ENCODE measurements around the gene SEC11C. TPM values are rescaled to one million over a fixed set of nuclear protein-coding genes. Genes with fewer than 3 reads are reported as not detected.

SEC11C gene
- total and polyA plus RNA-seq, 2 of the 8 experiments (the other 6 are each of a cell fraction or from before 2014, with no cell fraction given): 27.1 to 59.3 TPM

DNA sequence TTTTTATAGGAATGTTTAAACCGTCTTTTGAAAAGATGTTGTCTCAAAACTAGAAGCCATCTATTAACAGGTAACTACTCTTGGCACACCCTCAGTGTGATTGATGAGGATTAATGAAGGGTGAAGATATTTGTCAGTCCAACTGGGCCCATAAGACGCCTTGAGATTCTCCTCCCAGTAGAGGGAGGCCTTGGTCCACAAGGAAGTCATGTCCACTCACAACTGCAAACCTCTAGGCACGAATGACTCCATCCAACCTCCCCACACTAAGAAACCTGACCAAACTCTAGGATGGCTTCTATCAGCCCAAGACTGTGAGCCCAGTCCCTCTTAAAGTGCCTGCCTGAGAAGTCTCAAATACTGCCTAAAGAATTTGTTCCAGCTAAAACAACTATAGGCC is 61.1 kb downstream of the SEC11C start:
- Histone ChIP-seq H2BK120ac (replicated peaks; ENCODE audit: low read depth, low read length) (no peak overlapping the region), H3K18ac (ENCODE audit: extremely low read depth, low read length) (no peak overlapping the region; the same call in 1 of the 2 replicates), H3K14ac (ENCODE audit: insufficient read length) (no peak overlapping the region), H4K5ac (ENCODE audit: insufficient read length, low read depth, low read length) (no peak overlapping the region), H4K91ac (replicated peaks; ENCODE audit: insufficient read length, low read length) (no peak overlapping the region), H4K8ac (ENCODE audit: extremely low read depth, insufficient read depth, low read length) (no peak overlapping the region), H4K20me1 (replicated peaks in 1 of 2; ENCODE audit: control insufficient read depth in 1 of 2, insufficient read depth in 2 of 2, low read length in 2 of 2) (no peaks in the 10 kb centered on the region), H3K27me3 (replicated peaks in 1 of 4; ENCODE audit: control insufficient read depth in 3 of 4, extremely low read depth in 1 of 4, insufficient read depth in 3 of 4, low read length in 3 of 4) (no peaks in the 10 kb centered on the region), H3K36me3 (ENCODE audit: control insufficient read depth in 2 of 4, insufficient read depth in 4 of 4, low read length in 3 of 4) (no peaks in the 10 kb centered on the region), H3K9ac (replicated peaks in 1 of 4; ENCODE audit: extremely low read depth in 1 of 4, low read depth in 3 of 4, low read length in 3 of 4) (no peak overlapping the region), H3K79me1 (ENCODE audit: low read depth, low read length) (no peaks in the 10 kb centered on the region), H3K4me1 (replicated peaks in 1 of 4; ENCODE audit: control insufficient read depth in 3 of 4, insufficient read depth in 4 of 4, low read length in 3 of 4) (no peaks in the 10 kb centered on the region; a peak in 2 of 7 replicates), H3K23ac (ENCODE audit: insufficient read length) (no peak overlapping the region), H3K56ac (replicated peaks; ENCODE audit: insufficient read length, low read depth, low read length) (no peak overlapping the region), H3K4me2 (ENCODE audit: insufficient read depth in 1 of 2, low read depth in 2 of 2, low read length in 2 of 2) (no peak overlapping the region), H2BK12ac (ENCODE audit: low read depth, low read length) (no peak overlapping the region), H2AK5ac (ENCODE audit: low read depth, low read length) (no peak overlapping the region), H3K9me3 (ENCODE audit: insufficient read depth in 2 of 2, low read depth in 1 of 2, low read length in 1 of 2) (no peaks in the 10 kb centered on the region), H3K27ac (ENCODE audit: low read depth, low read length) (no peak overlapping the region), H2BK5ac (ENCODE audit: low read depth, low read length) (no peak overlapping the region), H2AFZ (ENCODE audit: low read length) (no peak overlapping the region), H2BK15ac (ENCODE audit: low read length) (no peak overlapping the region), H3K4me3 (ENCODE audit: extremely low read depth in 1 of 4, insufficient read depth in 2 of 4, low read depth in 3 of 4, low read length in 4 of 4) (no peak overlapping the region), H3K4ac (replicated peaks; ENCODE audit: insufficient read length, low read depth, low read length) (no peak overlapping the region), H2BK20ac (ENCODE audit: low read length) (no peak overlapping the region), H3K79me2 (ENCODE audit: control insufficient read depth in 1 of 2, insufficient read depth in 2 of 2, low read length in 2 of 2) (no peaks in the 10 kb centered on the region), H3K23me2 (ENCODE audit: low read depth, low read length) (no peaks in the 10 kb centered on the region; the same call in 1 of the 2 replicates)
- ChIA-PET CTCF (ENCODE audit: partially characterized antibody) (interaction anchor here (0.5 to 1.9 kb wide), 4 partner anchors 10 to 448 kb away, joined by 3 to 5 read pairs (median 3); no protein-coding TSS in a partner anchor), POLR2A (ENCODE audit: partially characterized antibody) (no interaction called here)
- FAIRE-seq (no peak), DNase-seq (ENCODE audit: low read depth in 1 of 2, low spot score in 2 of 2) (no peak)
- peak; percentile 51 to 61 for TF ChIP-seq RAD21 (IDR thresholded peaks at IDR 0.05 in 1 of 2, conservative IDR thresholded peaks at IDR 0.05 in 1 of 2; ENCODE audit: low read depth in 2 of 2, low read length in 2 of 2)
- TF ChIP-seq, protein P1, sequence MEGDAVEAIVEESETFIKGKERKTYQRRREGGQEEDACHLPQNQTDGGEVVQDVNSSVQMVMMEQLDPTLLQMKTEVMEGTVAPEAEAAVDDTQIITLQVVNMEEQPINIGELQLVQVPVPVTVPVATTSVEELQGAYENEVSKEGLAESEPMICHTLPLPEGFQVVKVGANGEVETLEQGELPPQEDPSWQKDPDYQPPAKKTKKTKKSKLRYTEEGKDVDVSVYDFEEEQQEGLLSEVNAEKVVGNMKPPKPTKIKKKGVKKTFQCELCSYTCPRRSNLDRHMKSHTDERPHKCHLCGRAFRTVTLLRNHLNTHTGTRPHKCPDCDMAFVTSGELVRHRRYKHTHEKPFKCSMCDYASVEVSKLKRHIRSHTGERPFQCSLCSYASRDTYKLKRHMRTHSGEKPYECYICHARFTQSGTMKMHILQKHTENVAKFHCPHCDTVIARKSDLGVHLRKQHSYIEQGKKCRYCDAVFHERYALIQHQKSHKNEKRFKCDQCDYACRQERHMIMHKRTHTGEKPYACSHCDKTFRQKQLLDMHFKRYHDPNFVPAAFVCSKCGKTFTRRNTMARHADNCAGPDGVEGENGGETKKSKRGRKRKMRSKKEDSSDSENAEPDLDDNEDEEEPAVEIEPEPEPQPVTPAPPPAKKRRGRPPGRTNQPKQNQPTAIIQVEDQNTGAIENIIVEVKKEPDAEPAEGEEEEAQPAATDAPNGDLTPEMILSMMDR (IDR thresholded peaks at IDR 0.05; ENCODE audit: control extremely low read depth in 1 of 3, insufficient read depth in 1 of 3, low read depth in 1 of 3, low read length in 3 of 3): peak; percentile 17 to 34 (median 20); a peak in 3 of 4 replicates
- no peak for TF ChIP-seq YY1 (IDR thresholded peaks at IDR 0.05; ENCODE audit: low read depth, low read length)
- 76% methylated on average over 3 of the region's 3 CpGs; no CpG with 5 or more reads in 1 of the 2 experiments for WGBS, 2 experiments (ENCODE audit: extremely low coverage in 1 of 2, insufficient coverage in 1 of 2, insufficient read length in 1 of 2, insufficient replicate concordance in 2 of 2, low coverage in 1 of 2, low lambda C conversion rate in 2 of 2, missing lambda C conversion rate in 1 of 2)
